Thyroid gland (tissue), 4 donors: ENCODE results near the gene DPP10.

Experiments used
- POLR2A ChIP-seq, 2 donors: fragments of 450-650 bp; IDR thresholded peaks; one replicate each; pipeline ENCODE4 v1.6.1; 2017; ENCODE audit warnings: antibody characterized with exemption in 2 of 2, mild to moderate bottlenecking in 2 of 2, moderate library complexity in 1 of 2
- TF ChIP-seq, protein P1 (sequence below), 6 experiments: fragments of 200-600 bp in 3 of 6; fragments of 450-650 bp in 3 of 6; sonication (generic) in 3 of 6; IDR thresholded peaks; one replicate each; pipeline ENCODE4 v1.5.1; 2016 to 2019; ENCODE audit warnings: antibody characterized with exemption in 6 of 6, mild to moderate bottlenecking in 2 of 6, inconsistent platforms in 1 of 6, moderate library complexity in 1 of 6

DNA sequence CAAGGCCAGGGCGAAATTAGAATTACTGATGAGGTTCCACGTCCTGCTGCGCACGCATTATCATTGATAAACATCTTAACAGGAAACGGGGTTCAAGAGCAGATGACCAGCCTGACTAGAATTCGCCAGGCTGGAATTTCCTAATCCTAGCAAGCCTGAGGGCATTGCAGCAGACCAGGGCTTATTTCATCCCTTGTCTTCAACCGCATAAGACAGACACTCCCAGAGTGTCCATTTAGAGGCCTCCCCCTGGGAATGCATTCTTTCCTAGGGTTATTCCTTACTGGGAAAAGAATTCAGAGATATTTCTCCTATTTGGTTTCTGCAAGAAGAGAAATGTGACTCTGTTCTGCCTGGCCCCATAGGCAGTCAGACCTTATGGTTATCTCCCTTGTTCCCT is 486.8 kb downstream of the DPP10 start:
- TF ChIP-seq, protein P1, sequence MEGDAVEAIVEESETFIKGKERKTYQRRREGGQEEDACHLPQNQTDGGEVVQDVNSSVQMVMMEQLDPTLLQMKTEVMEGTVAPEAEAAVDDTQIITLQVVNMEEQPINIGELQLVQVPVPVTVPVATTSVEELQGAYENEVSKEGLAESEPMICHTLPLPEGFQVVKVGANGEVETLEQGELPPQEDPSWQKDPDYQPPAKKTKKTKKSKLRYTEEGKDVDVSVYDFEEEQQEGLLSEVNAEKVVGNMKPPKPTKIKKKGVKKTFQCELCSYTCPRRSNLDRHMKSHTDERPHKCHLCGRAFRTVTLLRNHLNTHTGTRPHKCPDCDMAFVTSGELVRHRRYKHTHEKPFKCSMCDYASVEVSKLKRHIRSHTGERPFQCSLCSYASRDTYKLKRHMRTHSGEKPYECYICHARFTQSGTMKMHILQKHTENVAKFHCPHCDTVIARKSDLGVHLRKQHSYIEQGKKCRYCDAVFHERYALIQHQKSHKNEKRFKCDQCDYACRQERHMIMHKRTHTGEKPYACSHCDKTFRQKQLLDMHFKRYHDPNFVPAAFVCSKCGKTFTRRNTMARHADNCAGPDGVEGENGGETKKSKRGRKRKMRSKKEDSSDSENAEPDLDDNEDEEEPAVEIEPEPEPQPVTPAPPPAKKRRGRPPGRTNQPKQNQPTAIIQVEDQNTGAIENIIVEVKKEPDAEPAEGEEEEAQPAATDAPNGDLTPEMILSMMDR (IDR thresholded peaks at IDR 0.05): no peak
- no peak for TF ChIP-seq POLR2A (IDR thresholded peaks at IDR 0.05)
